ENCODE measurements around the gene CSRP1.

GRCh38 chr1:201542309-201543035 is 35.5 kb upstream of the CSRP1 start:
- TF ChIP-seq, protein P1, sequence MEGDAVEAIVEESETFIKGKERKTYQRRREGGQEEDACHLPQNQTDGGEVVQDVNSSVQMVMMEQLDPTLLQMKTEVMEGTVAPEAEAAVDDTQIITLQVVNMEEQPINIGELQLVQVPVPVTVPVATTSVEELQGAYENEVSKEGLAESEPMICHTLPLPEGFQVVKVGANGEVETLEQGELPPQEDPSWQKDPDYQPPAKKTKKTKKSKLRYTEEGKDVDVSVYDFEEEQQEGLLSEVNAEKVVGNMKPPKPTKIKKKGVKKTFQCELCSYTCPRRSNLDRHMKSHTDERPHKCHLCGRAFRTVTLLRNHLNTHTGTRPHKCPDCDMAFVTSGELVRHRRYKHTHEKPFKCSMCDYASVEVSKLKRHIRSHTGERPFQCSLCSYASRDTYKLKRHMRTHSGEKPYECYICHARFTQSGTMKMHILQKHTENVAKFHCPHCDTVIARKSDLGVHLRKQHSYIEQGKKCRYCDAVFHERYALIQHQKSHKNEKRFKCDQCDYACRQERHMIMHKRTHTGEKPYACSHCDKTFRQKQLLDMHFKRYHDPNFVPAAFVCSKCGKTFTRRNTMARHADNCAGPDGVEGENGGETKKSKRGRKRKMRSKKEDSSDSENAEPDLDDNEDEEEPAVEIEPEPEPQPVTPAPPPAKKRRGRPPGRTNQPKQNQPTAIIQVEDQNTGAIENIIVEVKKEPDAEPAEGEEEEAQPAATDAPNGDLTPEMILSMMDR (IDR thresholded peaks at IDR 0.05; ENCODE audit: insufficient read depth, low read length), result no peak
- TF ChIP-seq POLR2AphosphoS5 (IDR thresholded peaks at IDR 0.05; ENCODE audit: low read depth) (no peak), GABPA (IDR thresholded peaks at IDR 0.05; ENCODE audit: low read depth) (no peak)
- TF ChIP-seq, protein P2, sequence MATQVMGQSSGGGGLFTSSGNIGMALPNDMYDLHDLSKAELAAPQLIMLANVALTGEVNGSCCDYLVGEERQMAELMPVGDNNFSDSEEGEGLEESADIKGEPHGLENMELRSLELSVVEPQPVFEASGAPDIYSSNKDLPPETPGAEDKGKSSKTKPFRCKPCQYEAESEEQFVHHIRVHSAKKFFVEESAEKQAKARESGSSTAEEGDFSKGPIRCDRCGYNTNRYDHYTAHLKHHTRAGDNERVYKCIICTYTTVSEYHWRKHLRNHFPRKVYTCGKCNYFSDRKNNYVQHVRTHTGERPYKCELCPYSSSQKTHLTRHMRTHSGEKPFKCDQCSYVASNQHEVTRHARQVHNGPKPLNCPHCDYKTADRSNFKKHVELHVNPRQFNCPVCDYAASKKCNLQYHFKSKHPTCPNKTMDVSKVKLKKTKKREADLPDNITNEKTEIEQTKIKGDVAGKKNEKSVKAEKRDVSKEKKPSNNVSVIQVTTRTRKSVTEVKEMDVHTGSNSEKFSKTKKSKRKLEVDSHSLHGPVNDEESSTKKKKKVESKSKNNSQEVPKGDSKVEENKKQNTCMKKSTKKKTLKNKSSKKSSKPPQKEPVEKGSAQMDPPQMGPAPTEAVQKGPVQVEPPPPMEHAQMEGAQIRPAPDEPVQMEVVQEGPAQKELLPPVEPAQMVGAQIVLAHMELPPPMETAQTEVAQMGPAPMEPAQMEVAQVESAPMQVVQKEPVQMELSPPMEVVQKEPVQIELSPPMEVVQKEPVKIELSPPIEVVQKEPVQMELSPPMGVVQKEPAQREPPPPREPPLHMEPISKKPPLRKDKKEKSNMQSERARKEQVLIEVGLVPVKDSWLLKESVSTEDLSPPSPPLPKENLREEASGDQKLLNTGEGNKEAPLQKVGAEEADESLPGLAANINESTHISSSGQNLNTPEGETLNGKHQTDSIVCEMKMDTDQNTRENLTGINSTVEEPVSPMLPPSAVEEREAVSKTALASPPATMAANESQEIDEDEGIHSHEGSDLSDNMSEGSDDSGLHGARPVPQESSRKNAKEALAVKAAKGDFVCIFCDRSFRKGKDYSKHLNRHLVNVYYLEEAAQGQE (IDR thresholded peaks at IDR 0.05; ENCODE audit: insufficient replicate concordance, low read depth), result no peak

Measured in HL-60 (cell line).